ENCODE measurements around the gene VSIG10.

The VSIG10 gene

DNA sequence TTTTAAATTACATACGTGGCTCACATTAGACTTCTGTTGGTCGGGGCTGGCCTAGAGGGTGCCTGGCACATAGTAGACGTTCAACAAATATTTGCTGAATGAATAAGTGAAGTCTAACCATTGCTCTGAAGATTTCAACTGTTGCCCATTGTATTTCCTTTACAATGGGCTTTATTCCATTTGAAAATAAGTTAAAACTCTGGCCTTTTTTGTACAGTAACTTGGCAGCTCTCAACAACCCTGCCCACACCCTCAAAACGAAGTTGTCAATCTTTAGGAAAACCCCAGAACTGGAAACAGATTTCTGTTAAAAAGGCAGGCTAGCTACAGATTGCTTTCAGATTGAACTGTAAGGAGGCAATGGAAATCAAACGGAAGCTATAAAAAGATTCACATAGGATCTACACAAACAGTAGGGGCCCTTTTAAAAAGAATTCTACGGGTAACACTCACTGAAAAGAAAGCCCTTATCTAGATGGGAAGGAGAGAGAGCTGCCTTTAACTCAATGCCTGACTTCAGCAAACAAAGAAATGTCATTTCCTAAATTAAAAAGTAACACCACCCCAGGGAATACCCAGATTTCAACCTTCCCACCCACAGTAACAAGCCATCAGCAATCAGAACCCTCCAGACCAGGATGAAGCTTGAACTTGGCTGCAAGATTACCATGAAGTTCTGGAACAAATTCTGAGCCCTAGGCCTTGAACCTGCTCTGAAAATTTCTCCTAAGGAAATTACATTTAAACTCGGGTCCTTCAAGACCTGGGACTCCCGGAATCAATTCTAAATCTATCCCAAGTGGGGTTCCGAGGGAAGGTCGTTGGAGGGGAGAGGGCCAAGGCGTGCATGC lies 44.2 kb downstream of the VSIG10 start:
- no peak for FAIRE-seq

DNA sequence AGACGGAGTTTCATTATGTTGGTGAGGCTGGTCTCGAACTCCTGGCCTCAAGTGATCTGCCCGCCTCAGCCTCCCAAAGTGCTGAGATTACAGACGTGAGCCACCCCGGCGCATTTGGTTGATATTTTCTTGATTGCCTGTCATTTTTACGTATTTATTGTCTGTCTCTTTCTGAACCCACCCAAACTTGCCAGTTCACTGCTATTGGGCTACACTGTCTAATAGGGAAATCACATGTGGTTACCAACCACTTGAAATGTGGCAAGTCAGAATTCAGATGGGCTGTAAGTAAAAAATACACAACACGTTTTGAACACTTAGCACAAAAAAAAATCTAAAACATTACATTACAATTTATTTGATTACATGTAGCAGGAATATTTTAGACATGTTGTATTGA lies 44.9 kb downstream of the VSIG10 start:
- no peak for FAIRE-seq

DNA sequence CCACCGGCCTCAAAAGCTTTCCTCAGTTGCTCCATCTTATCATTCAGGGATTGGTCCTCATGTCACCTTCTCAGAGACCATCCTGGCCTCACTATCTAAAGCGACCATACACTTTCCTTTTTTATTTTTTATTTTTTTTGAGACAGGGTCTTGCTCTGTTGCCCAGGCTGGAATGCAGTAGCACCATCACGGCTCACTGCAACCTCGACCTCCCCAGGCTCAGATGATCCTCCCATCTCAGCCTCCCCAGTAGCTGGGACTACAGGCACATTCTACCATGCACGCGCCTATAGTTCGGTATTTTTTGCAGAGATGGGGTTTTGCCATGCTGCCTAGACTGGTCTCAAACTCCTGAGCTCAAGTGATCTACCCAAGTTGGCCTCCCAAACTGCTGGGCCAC lies 45.6 kb downstream of the VSIG10 start:
- no peak for FAIRE-seq

DNA sequence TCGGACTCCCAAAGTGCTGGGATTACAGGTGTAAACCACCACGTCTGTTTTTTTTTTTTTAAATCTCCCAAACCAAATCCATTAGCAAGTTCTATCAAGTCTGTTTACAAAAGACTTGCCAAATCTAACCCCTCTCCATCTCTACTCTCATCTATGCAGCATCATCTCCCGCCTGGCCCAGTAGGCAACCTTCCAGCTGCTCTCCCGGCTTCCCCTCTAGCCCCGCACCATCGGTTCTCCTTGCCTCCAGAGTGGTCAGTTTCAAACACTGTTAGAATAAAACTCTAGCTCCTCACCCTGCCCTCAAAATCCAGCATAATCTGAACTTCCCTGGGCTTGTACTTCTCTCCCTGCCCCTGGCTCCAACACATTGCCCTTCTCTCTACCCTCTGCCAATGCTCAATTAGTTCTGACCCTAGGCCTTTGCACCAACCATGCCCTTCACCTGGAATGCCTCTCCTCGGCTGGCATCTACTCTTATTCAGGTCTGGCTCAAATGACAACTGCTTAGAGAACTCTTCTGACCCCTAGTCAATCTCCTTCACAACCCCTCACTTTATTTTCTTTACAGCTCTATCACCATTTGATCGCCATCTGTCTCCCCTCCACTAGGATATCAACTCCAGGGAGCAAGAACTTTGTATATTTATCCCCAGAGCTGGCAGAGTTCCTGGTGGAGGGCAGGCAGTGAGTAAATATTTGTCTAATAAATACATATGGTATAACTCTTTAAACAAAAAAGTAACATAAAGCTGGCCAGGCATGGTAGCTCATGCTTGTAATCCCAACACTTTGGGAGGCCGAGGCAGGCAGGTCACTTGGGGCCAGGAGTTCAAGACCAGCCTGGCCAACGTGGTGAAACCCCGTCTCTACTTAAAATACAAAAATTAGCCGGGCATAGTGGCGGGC lies 47.7 kb downstream of the VSIG10 start:
- no peak for FAIRE-seq

DNA sequence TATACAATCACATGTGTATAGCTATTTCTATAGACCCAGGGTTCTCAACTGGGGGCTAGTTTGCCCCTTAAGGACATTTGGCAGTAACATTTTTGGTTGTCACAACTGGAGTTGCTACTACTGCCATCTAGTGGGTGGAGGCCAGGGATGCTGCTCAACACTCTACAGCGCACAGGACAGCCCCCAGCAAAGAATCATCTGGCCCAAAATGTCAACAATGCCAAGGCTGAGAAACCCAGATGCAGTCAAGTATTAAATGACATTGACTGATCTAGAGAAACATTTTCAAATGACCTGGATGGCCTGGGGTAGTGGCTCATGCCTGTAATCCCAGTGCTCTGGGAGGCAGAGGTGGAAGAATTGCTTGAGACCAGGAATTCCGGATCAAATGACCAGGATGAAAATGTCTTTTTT lies 48.7 kb downstream of the VSIG10 start:
- no peak for FAIRE-seq

DNA sequence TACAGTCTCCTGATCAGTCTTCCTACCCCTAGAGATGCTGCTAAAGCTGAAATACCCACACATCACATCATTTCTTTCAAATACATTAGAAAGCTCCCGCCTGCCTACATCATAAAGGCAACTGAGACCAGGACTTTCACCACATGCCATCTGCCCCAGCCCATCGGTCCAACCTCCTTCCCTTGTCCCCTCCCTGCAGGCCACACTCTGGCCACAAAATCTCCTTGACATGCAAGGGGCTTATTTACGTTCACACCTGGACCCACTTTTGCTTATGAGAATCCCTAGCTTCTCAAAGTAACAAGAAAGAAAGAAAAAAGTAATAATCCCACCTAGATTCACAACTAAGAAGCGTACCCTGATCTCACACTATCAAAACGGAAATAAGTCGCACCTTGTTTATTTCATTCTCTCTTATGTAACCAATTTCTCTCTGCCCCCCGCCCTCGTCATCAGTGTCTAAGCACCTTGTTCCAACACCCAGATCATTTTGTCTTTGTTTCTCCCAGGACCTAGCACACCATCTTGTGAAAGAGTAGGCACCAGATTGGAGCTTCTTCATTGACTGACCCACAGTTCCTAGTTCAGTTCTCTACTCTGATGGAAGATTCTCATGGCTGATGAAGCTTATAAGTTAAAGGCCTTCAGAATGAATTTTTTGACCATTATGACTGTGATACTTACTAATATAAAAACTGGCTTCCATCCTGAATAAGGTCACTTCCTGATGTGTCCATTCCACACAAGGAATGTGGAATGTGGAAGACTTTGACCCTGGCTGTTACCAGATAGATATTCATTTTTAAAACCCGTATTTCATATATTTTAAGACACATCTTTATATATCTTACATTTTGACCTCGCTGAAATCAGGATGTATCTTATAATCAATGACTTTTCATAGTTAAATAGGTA lies 50.5 kb downstream of the VSIG10 start:
- FAIRE-seq: no peak

DNA sequence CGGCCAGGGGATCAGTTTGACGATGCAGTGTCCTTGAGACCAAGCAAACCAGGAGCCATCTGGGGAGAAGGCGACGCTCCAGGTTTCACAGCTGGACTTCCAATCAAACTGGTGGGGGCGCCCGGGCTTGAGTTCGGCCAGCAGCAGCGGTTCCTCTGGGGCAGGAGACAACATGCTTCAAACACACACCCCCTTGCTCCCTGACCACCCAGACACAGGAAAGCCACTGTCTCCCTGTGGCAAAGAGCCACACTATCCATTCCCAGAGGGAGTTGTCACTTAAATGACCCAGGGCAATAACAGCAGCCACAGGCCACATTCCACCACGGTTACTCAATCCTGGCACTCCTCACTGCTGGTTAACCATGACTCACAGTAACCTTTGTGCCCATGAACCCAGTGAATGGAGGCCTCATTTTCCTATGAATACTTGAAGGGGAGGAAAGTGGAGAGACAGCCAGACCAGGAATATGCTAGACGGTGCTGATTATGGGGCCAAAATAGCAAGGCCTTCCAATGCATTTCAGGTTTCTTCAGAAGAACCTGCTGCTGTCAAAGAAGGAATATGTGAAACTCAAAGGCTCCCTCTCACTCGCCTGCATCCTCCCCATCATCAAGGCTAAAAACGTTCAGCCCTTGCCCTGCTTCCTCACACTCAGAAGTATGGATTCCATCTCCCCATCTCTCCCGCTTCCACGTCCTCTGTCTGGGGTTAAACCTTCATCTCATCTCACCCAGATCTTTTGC lies 51.3 kb downstream of the VSIG10 start:
- no peak for FAIRE-seq

DNA sequence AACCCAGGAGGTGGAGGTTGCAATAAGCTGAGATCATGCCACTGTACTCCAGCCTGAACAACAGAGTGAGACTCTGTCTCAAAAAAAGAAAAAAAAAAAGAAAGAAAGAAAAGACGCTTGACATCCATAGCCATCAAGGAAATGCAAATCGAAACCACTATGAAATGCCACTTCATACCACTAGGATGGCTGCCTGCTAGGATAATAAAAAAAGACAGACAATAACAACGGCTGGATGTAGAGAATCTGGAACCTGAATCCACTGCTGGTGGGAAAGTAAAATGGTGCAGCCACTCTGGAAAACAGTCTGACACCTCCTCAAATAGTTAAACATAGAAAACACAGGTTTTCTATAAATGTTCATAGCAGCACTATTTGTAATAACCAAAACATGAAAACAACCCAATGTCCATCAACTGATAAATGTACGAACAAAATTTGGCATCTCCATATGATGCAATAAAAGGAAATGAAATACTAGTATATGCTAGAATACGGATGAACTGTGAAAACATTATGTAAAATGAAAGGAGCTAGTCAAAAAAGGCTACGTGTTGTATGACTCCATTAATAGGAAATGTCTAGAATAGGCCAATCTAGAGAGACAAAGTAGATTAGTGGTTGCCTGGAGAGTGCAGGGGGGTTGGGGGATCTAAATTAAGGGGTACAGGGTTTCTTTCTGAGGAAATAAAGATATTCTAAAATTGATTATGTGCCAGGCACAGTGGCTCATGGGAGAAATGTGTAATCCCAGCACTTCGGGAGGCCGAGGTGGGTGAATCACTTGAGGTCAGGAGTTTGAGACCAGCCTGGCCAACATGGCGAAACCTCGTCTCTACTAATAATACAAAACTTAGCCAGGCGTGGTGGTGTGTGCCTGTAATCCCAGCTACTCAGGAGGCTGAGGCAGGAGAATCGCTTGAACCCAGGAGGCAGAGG lies 52.6 kb downstream of the VSIG10 start:
- no peak for FAIRE-seq

DNA sequence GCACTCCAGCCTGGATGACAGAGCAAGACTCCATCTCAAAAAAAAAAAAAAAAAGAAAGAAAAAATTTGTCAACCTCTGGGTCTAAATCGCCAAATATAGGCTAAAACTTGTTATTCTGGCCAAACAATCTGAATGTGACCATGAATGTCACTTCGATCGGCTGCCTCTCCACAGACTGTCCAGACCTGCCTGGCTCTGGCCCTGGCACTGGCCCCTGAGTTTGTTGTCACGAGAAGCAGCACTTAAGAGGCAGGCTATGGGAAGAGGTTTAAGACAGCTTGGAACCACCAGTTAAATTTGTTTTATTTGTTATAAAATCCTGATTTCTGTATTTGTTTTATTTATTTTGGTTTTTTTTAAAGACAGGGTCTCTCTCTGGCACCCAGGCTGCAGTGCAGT lies 57.4 kb downstream of the VSIG10 start:
- FAIRE-seq: no peak

DNA sequence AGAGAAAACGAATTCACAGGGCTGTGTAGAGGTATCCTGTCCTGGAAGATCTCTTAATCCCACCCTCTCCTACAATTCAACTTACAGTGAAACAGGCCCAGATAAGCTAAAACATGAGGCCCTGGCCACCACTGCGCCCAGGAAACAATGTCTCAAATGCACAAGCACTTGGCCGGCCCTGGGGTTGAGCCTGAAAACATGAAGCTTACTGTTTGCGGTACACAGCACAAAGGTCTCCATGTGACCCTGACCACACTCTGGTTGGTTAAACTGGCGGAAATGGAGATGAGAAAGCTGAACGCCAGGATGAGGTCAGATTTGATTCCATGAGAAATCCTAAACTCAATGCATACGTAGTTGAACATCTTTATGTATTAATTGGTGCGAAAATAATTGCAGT lies 59.2 kb downstream of the VSIG10 start:
- FAIRE-seq: no peak

DNA sequence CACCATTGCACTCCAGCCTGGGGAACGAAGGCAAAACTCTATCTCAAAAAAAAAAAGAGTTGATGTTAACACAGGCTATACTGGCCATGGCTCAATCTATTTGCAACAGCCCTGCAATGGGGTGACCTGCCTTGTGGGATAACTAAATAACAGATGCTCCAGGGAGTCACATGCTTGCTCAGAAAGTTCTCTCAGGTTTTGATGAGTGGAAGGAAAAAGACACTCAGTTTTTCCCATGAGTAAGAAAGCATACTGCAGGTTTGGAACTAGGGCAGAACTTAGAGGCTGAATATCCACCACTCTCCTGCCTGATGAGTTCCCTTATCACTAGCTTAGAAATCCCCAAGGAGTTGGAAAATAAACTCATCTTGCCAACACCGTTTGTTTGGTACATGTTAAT lies 59.7 kb downstream of the VSIG10 start:
- no peak for FAIRE-seq

DNA sequence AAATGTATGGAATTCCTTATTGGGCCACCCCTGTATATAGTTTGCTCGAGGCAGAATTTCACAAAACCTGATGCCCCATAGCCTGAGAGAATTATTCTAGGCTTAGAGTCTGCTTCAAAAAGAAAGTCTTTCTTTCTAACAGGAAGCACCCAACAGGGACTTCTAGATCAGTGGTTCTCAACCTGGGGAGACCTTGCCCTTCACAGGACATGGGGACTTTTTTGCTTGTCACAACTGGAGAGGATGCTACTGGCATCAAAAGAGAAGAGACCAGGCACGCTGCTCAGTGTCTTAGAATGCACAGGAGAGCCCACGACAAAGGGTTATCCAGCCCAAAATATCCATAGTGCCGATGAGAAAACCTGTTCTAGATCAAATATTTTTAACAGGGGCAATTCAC lies 61.7 kb downstream of the VSIG10 start:
- no peak for FAIRE-seq

DNA sequence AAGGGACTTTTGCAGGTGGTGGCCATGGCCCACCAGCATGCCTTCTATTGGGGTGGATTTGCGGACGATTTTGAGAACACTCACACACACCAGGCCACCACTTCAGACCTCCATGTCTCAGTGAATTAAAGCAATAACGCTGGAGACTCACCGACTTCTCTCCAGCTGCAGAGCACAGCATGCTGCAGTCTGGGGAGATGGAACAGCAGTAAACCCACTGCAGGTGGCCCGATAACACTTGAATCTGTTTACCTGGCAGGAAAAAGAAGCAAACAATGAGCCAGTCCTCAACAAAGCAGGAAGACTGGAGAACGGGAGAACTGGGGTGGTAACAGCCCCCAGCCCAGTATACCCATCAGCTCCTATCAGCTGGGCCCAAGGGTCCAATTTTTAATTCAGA lies 65.7 kb downstream of the VSIG10 start:
- no peak for FAIRE-seq

DNA sequence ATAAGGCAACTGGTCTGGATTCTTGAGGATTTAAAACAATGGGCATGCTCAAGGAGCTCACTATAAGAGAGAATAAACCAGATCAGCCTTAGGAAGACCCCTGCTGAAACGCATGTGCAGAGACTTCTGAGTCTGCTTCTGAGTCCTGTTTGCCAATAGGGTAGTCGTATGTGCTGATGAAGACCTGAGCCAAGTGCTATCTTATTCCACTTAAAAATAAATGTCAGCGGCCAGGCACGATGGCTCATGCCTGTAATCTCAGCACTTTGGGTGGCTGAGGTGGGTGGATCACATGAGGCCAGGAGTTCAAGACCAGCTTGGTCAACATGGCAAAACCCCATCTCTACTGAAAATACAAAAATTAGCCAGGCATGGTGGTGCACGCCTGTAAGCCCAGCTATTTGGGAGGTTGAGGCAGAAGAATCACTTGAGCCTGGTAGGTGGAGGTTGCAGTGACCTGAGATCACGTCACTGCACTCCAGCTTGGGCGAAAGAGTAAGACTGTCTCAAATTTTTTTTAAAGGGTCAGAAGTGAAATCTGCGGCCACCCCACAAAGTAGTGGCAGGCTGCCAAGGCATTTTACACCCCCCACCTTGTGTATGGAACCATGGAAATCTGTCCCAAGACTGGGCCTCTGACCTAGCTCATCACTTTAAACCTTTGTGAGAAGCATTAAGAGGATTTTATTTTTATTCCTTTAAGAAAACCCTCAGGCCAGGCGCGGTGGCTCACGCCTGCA lies 67.0 kb downstream of the VSIG10 start:
- FAIRE-seq: no peak

DNA sequence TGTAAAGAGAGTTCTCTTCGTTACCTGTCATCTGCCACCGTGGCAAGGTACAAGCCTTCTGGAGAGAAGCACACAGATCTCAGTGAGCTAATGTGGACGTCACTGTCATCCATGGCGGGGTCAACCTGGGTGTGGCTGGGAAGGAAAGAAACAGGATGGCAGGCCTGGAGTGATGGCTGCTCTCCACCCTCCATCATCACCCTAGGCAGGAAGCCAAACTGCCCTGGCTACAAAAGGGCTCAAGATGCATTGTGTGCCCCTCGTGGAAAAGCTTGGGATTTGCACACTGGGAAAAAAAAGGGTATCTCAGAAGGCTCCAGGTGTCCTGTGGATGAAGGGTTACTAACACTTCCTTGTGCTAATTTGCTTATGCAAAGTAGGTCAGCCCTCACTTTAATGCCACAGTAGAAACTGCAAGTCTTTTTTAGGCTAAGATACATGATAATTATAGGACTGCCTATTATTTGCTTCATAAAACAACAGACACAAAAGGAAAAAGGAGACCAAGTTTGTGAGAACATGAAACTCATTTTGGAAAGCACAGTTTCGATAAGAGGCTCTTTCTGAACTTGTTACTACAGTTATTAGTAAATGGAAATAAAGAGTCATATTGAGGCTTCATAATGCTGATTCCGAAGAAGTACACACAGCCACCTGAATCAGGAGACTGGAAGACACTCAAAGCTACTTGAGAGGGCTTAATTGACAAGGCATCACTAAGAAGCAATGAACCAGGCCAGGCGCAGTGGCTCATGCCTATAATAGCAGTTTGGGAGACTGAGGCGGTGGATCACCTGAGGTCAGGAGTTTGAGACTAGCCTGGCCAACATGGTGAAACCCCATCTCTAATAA lies 68.4 kb downstream of the VSIG10 start:
- FAIRE-seq: no peak

DNA sequence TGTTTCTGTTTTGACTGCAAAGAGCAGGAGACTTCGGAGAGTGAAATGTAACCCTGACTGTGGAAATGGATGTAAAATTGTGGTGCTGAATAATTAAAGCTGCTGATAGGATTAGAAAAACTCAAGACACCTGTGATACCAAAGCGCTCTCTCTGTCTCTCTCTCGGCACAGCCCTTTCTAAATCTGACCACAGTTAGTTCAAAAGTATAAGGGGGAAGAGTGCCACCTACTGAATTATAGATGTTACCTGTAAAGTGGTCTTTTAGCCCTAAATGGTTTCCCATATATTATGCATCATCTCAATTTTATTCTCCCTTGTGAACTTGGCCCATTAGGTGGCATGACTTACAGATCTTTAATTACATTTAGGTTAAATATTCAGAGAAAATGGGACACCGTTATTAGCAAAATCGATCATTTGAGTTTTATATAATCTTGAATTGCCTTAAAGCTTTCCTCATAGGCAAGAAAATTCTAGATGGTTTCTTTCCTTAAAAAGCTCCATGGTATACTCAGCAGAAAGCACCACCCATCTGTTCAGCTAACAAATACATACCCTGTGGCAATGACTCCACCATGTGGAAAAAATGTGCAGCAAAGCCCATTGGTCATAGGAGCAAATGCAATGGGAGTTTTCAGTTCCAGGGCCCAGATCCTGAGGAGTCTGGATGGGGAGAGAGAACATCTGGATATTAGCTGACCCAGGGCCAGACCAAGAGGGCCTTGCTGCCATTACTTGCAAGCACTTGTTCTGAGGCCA lies 69.2 kb downstream of the VSIG10 start:
- peak; percentile 85 for FAIRE-seq

DNA sequence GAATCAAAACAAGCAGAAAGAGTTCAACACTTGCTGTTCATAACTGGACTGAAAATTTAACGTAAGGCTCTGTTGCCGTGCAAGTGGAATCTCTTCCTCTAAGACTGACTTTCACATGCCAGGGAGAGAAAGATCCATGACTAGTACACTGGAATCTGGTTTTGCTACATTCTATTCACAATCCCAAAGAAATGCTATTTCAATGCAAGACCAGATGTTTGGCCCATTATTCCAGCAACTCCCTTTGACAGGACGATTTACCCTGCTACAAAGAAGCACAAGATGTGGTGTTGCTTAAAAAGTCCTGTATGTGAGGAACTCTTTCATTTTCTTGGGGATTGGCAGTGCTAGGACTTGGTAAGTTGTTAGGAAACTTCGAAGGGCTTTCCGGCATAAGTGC lies 69.9 kb downstream of the VSIG10 start:
- FAIRE-seq: no peak

DNA sequence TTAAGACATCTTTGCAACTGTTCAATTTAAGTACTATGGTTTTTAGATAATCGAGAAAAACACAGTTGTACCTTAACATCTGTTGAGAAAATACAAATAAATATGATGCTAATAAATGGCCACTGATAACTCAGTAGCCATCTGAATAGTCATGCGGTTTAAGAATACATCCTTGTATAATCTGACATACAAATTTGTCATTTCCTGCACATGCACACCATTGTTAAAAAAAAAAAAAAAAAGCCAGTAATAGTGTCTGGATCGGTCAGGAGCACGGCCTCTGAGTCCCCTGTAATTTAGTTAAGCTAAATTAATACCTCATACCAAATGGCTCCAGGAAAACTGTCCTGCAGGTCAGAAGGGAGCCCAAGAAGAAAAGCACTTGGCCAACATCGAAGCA lies 70.5 kb downstream of the VSIG10 start:
- FAIRE-seq: no peak

DNA sequence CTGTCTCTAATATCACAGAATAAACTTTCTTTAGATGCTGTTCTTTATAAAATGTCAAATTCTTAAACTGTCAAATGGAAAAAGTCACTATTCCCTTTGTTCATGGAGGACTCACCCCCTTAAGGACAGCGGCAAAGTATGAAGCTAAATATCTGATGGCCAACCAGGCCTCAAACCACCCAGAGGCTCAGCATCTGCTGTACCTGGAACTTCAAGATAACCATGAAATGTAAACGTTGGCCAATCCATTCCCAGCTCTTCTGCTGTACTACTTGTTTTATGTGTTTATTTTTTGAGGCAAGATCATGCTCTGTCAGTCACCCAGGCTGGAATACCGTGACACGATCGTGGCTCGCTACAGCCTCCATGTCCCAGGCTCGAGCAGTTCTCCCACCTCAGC lies 71.6 kb downstream of the VSIG10 start:
- FAIRE-seq: no peak

Measured in G401.6 (cell line).